Progenitor cell of endocrine pancreas (in vitro differentiated cells): ENCODE results near the gene STK26. TPM values are rescaled to one million over a fixed set of nuclear protein-coding genes. Genes with fewer than 3 reads are reported as not detected.

Experiments
- DNase-seq: peaks from one replicate; pipeline ENCODE4 v3.0.0; 2021; ENCODE audit warnings: low spot score; ENCODE audit not compliant: unreplicated experiment
- H3K27ac Mint-ChIP-seq: 2 replicates; pipeline ENCODE4 v1.8.0; 2021; ENCODE audit warnings: mild to moderate bottlenecking, moderate library complexity, mixed read lengths
- H3K27me3 Mint-ChIP-seq: 2 replicates; pipeline ENCODE4 v1.8.0; 2021; ENCODE audit warnings: mixed read lengths
- H3K36me3 Mint-ChIP-seq: 2 replicates; pipeline ENCODE4 v1.8.0; 2022; ENCODE audit warnings: mixed read lengths; ENCODE audit not compliant: insufficient read depth
- H3K4me1 Mint-ChIP-seq: 2 replicates; pipeline ENCODE4 v1.8.0; 2021; ENCODE audit warnings: low read depth, mixed read lengths
- H3K4me3 Mint-ChIP-seq: 2 replicates; pipeline ENCODE4 v1.8.0; 2021; ENCODE audit warnings: low read depth, mild to moderate bottlenecking, moderate library complexity, mixed read lengths
- H3K9me3 Mint-ChIP-seq: 2 replicates; pipeline ENCODE4 v1.8.0; 2021; ENCODE audit warnings: low read depth, mixed read lengths
- CTCF ChIP-seq: fragments of 200-600 bp; sonication (generic); IDR thresholded peaks from one replicate; pipeline ENCODE4 v1.5.0; 2021; ENCODE audit warnings: antibody characterized with exemption, mild to moderate bottlenecking; ENCODE audit not compliant: unreplicated experiment
- total RNA-seq: library from RNA; stranded (reverse); gene quantifications from 2 replicates; pipeline ENCODE4 v1.2.1, GENCODE V29; 2021

Gene STK26
- total RNA-seq, 1 donor from 2014 or later: 65.2 TPM

- no peak for TF ChIP-seq CTCF
- Mint-ChIP-seq H3K27ac (no peak overlapping the region), H3K4me1 (peaks cover 47% of the 10 kb centered on the region), H3K9me3 (no peaks in the 10 kb centered on the region), H3K36me3 (no peaks in the 10 kb centered on the region), H3K27me3 (no peaks in the 10 kb centered on the region), H3K4me3 (no peak overlapping the region)
- DNase-seq: no peak
Measured at GRCh38 chrX:132037479-132037993, 14.4 kb downstream of the STK26 start.

GRCh38 chrX:132040066-132040465, 17.0 kb downstream of the STK26 start:
- H3K4me1 Mint-ChIP-seq: peaks cover 33% of the 10 kb centered on the region
- no peak overlapping the region for H3K27ac Mint-ChIP-seq
- DNase-seq: no peak
- TF ChIP-seq CTCF: no peak
- H3K9me3 Mint-ChIP-seq: no peaks in the 10 kb centered on the region
- H3K4me3 Mint-ChIP-seq: no peak overlapping the region
- no peaks in the 10 kb centered on the region for H3K36me3 Mint-ChIP-seq
- no peaks in the 10 kb centered on the region for H3K27me3 Mint-ChIP-seq

- Mint-ChIP-seq H3K4me1 (peaks cover 35% of the 10 kb centered on the region), H3K4me3 (no peak overlapping the region), H3K36me3 (no peaks in the 10 kb centered on the region), H3K27me3 (no peaks in the 10 kb centered on the region), H3K27ac (no peak overlapping the region), H3K9me3 (no peaks in the 10 kb centered on the region)
- DNase-seq: no peak
- no peak for TF ChIP-seq CTCF
Measured at GRCh38 chrX:132041015-132041414, 17.9 kb downstream of the STK26 start.

GRCh38 chrX:132043977-132044376, 20.9 kb downstream of the STK26 start:
- H3K27ac Mint-ChIP-seq: no peak overlapping the region
- H3K4me1 Mint-ChIP-seq: peaks cover 24% of the 10 kb centered on the region
- no peaks in the 10 kb centered on the region for H3K36me3 Mint-ChIP-seq
- no peaks in the 10 kb centered on the region for H3K9me3 Mint-ChIP-seq
- no peak for DNase-seq
- no peak overlapping the region for H3K4me3 Mint-ChIP-seq
- no peak for TF ChIP-seq CTCF
- H3K27me3 Mint-ChIP-seq: no peaks in the 10 kb centered on the region

GRCh38 chrX:132044953-132045352, 21.9 kb downstream of the STK26 start:
- peaks cover 24% of the 10 kb centered on the region for H3K4me1 Mint-ChIP-seq
- H3K27me3 Mint-ChIP-seq: no peaks in the 10 kb centered on the region
- no peak overlapping the region for H3K27ac Mint-ChIP-seq
- TF ChIP-seq CTCF: no peak
- H3K9me3 Mint-ChIP-seq: no peaks in the 10 kb centered on the region
- H3K36me3 Mint-ChIP-seq: no peaks in the 10 kb centered on the region
- DNase-seq: no peak
- no peak overlapping the region for H3K4me3 Mint-ChIP-seq
